ENCODE measurements around the gene WDR26.
"Not testable (repeated sequence)": the region's sequence is repeated elsewhere in the genome, so short reads cannot be mapped to it uniquely, and the experiment has no call there.

WDR26 gene

GRCh38 chr1:224343679-224344078 lies 90.9 kb downstream of the WDR26 start:
- DNase-seq, result no peak

- not testable (repeated sequence) for DNase-seq
These were observed 93.9 kb downstream of the WDR26 start for GRCh38 chr1:224340453-224341384.

GRCh38 chr1:224339442-224340033 lies 95.1 kb downstream of the WDR26 start:
- DNase-seq, result no peak

- no peak for DNase-seq
These were observed 96.3 kb downstream of the WDR26 start for GRCh38 chr1:224338150-224338838.
